ENCODE data around the gene ARSK.

Gene ARSK

GRCh38 chr5:95565280-95565920 is 10.5 kb downstream of the ARSK start:
- no peak for DNase-seq

- no peak for DNase-seq
Observed at GRCh38 chr5:95572016-95572415, 17.1 kb downstream of the ARSK start.

- DNase-seq, result no peak
Observed at GRCh38 chr5:95581576-95581975, 26.7 kb downstream of the ARSK start.

- DNase-seq, result no peak
Observed at GRCh38 chr5:95583992-95584391, 29.1 kb downstream of the ARSK start.

- no peak for DNase-seq
Observed at GRCh38 chr5:95590880-95591279, 36.0 kb downstream of the ARSK start.

GRCh38 chr5:95591490-95591901 is 36.6 kb downstream of the ARSK start:
- no peak for DNase-seq

- no peak for DNase-seq
Observed at GRCh38 chr5:95595289-95595931, 40.5 kb downstream of the ARSK start.

GRCh38 chr5:95599252-95599651 is 44.4 kb downstream of the ARSK start:
- no peak for DNase-seq

- DNase-seq, result no peak
Observed at GRCh38 chr5:95600557-95600956, 45.7 kb downstream of the ARSK start.

GRCh38 chr5:95605786-95606185 is 50.9 kb downstream of the ARSK start:
- DNase-seq, result no peak

GRCh38 chr5:95606419-95606818 is 51.5 kb downstream of the ARSK start:
- DNase-seq, result no peak

GRCh38 chr5:95609711-95610110 is 54.8 kb downstream of the ARSK start:
- DNase-seq, result no peak

- DNase-seq, result no peak
Observed at GRCh38 chr5:95610546-95610945, 55.6 kb downstream of the ARSK start.

GRCh38 chr5:95611396-95611795 is 56.5 kb downstream of the ARSK start:
- no peak for DNase-seq

- no peak for DNase-seq
Observed at GRCh38 chr5:95613514-95613913, 58.6 kb downstream of the ARSK start.

GRCh38 chr5:95615164-95615467 is 60.2 kb downstream of the ARSK start:
- no peak for DNase-seq

GRCh38 chr5:95617057-95617456 is 62.2 kb downstream of the ARSK start:
- no peak for DNase-seq

GRCh38 chr5:95619096-95619495 is 64.2 kb downstream of the ARSK start:
- DNase-seq, result no peak

GRCh38 chr5:95619514-95620029 is 64.7 kb downstream of the ARSK start:
- no peak for DNase-seq

- DNase-seq, result no peak
Observed at GRCh38 chr5:95620030-95620869, 65.3 kb downstream of the ARSK start, which contains the start of gene GPR150. Gene GPR150 (plus strand): TSS chr5:95620087. CDS start chr5:95620276, 189 bp downstream.

GRCh38 chr5:95620870-95621838 is 66.3 kb downstream of the ARSK start:
- no peak for DNase-seq

GRCh38 chr5:95621839-95622629 is 67.1 kb downstream of the ARSK start:
- DNase-seq, result no peak
